Esophagus muscularis mucosa (tissue), 4 donors: Measurements from ENCODE around the gene KLHL29.

Experiments used
- CTCF ChIP-seq, 3 experiments: fragments of 200-600 bp in 2 of 3; fragments of 450-650 bp in 1 of 3; sonication (generic) in 2 of 3; IDR thresholded peaks; one replicate each; pipeline ENCODE4 v1.5.1; 2017 to 2019; ENCODE audit warnings: antibody characterized with exemption in 3 of 3, mild to moderate bottlenecking in 2 of 3, moderate library complexity in 1 of 3
- EP300 ChIP-seq: sonication (generic); formaldehyde crosslinking; IDR thresholded peaks from one replicate; pipeline ENCODE4 v1.6.1; 2017; ENCODE audit warnings: antibody characterized with exemption
- POLR2A ChIP-seq: fragments of 450-650 bp; IDR thresholded peaks from one replicate; pipeline ENCODE4 v1.6.1; 2017; ENCODE audit warnings: antibody characterized with exemption, moderate library complexity, mild to moderate bottlenecking, low read depth
- POLR2AphosphoS5 ChIP-seq, 2 donors: sonication (generic); formaldehyde crosslinking; IDR thresholded peaks; one replicate each; pipeline ENCODE4 v1.6.1; 2017; ENCODE audit warnings: antibody characterized with exemption in 2 of 2

GRCh38 chr2:23385351-23385747, 370 bp downstream of the KLHL29 start:
- TF ChIP-seq CTCF (IDR thresholded peaks at IDR 0.05) (no peak), EP300 (no peak), POLR2A (no peak), POLR2AphosphoS5 (IDR thresholded peaks at IDR 0.05) (no peak)
